GM21526 (cell line): ENCODE measurements around the gene PRR5.

Experiments
- ATAC-seq: cut with Tn5 transposase; IDR thresholded peaks from one replicate; pipeline ENCODE4 v1.9.1; 2021; ENCODE audit warnings: moderate library complexity; ENCODE audit not compliant: unreplicated experiment, low FRiP score

The PRR5 gene

DNA sequence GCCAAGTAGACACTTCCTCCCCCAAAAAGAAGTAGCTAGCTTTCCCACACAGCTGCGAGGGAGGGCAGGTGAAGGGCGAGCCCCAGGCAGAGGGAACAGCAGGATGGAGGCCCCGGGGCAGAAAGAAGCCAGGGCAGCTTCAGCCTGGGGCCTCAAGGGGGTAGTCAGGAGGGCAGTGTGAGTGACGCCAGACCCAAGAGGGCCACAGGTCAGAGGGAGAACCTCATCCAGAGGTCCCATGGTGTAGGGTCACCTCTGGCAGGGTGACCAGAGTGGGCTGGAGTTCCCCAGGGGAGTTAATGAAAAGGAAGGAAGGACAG, 9.2 kb downstream of the PRR5 start:
- ATAC-seq = no peak

- no peak for ATAC-seq
Observed at GRCh38 chr22:44711690-44712555, 9.9 kb downstream of the PRR5 start.

DNA sequence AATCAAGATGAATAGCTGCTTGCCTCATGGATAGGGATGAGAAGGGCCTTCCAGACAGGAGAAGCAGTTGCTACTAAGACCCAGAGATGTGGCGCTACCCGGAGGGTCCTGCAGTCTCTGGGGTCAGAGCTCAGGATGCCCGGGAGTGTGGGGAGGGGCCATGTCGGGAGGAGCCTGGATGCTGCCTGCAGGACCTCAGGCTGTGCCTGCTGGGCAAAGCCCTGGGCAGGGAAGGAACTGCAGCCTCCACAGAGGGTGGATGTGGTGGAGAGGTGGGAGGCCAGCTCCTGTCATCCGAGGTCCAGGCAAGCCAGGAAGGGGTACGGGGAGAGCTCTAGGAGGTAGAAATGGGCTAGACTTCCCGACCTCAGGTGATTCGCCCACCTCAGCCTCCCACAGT, 11.0 kb downstream of the PRR5 start:
- ATAC-seq = no peak

DNA sequence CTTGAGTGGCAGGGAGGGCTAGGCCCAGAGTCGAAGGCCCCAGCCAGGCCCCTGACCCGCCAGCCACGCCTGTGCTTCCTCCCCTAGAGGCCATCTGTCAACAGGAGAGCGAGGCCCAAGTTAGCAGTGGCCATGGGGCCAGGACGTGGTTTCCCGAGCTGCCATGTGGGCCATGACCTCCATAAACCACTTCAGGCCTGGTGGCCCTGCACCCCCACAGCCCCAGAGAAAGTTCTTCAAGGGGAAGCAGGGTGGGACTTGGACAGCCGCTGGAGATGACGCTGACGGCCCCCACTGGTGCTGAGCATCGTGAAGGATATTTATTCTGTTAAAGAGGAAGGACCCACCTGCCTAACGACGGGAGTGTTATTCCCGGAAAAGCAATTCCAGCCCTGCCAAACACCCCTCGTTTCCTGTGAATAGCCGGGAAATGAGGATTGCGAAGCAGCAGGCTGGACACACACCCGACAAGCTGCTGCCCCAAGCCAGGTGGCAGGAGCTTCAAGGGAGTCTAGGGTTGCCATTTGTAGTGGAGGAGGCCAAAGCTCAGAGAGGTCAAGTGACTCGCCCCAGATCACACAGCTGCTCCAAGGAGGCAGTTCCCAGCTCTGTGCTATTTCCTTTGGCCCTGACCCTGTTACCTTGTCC, 12.8 kb downstream of the PRR5 start:
- ATAC-seq = no peak

DNA sequence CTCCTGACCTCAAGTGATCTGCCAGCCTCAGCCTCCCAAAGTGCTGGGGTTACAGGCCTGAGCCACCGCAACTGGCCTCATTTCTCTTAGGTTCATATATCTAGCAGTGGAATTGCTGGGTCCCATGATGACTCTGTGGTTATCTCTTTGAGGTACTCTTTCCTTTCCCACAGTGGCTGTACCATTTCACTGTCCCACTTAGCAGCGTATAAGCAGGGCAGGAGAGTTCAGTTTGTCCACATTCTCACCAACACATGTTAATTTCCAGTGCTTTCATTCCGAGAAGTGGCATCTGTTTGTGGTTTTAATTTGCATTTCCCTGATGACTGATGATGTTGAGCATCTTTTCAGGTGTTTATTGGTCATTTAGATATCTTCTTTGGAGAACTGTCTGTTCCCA, 16.4 kb downstream of the PRR5 start:
- no peak for ATAC-seq

- ATAC-seq = no peak
Observed at GRCh38 chr22:44719586-44720368, 17.8 kb downstream of the PRR5 start.

DNA sequence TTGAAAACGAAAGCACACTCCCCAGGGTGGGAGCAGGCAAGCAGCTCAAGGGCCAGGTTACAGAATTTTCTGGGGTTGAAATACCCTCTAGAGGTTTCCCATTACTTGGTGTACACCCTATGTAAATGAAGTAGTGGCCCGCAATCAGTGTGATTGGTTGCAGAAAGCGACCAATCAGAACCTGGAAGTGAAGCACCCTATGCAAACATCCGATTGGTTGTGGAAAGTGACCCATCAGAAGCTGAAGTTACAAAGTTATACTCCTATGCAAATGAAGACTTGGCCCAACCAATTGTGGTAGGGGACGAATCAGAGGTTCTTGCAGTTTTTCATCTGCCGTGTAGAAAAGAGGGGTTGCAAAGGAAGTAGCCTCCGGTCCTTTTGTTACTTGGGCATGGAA, 19.2 kb downstream of the PRR5 start:
- ATAC-seq = no peak

DNA sequence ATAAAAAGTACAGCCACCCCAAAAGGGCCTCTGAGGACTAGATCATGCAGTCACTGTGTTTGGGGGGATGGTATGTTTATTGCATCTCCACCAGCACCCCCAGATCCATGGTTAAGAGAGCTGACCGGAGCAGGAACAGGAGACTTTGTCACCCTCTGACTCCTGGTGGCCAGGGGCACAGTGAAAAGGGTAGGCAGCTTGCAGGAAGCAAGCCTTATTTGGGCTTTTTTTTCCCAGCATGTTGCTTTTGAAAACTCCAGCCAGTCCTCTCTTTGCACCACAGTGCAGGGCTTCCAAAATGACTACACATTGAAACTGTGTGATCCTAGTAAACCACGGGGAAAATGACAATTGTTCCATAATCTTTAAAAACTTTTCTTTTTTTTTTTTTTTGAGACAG, 20.6 kb downstream of the PRR5 start:
- no peak for ATAC-seq

GRCh38 chr22:44723801-44724200, 21.8 kb downstream of the PRR5 start:
- no peak for ATAC-seq

DNA sequence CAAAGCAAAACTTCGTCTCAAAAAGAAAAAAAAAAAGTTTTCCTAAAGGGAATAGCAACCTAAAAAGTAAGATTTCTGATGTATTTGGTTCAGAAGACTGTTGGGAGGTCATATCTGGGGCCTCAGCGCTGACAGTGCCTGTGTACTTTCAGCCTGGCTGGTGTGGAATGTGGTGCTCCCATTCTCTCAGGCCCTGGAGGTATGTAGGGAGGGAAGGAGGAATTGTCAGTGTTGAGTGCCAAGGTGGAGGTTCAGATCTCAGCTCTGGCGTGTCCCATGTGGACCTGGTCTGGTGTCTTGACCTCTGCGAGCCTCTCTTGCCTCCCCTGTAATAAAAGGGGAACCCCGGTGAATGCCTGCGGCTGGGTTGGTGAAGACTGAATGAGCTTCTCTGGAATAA, 22.4 kb downstream of the PRR5 start:
- no peak for ATAC-seq

- no peak for ATAC-seq
Observed at GRCh38 chr22:44724859-44725258, 22.9 kb downstream of the PRR5 start.

- no peak for ATAC-seq
Observed at GRCh38 chr22:44726439-44726838, 24.4 kb downstream of the PRR5 start.

DNA sequence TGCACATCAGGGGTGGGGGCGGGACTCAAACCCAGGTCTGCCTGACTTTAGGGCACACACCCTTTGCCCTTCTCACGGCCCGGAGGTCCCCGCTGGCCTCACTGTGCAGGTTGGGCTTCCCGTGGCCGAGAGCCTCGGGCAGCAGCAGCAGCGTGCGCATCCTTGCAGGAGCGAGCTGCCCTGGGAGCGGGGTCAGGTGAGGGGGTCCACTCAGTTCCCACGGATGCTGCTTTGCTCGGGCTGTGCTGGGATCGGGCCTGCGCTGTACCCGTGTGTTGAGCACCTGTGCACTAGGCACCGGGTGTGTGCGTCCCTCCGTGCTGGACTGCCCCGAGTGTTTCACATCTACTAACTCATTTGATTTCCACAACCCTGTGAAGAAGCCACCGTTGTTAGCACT, 25.1 kb downstream of the PRR5 start:
- ATAC-seq = no peak

GRCh38 chr22:44727709-44728108, 25.7 kb downstream of the PRR5 start:
- ATAC-seq = no peak

DNA sequence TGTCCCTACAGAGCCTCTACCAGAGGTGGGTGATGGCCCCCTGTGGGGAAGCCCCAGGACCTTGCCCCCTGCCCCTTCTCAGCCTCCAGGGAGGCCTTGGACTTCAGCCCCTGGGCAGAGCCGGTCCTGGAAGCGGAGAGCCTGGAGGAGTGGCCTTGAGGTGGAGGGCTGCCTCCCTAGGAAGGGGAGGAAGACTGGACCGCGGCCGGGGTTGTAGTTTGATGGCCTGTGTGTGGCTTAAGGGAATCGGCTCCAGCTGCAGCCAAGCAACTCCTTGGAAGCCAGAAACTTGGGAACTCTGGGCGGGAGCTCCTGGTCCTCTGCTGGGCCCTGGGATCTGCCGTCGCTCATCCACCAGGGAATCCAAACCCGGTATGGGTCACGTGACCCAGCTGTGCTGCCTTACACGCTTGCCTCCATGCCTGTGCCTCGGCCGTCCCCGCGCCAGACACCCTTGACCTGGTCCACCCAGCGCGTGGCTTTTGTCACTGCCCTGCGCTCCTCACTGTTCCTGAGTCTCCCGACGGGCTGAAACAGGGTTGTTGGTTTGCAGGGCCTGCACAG, 26.8 kb downstream of the PRR5 start:
- ATAC-seq = no peak

GRCh38 chr22:44729391-44730021, 27.5 kb downstream of the PRR5 start:
- no peak for ATAC-seq

- ATAC-seq = no peak
Observed at GRCh38 chr22:44730022-44730393, 28.0 kb downstream of the PRR5 start.

- no peak for ATAC-seq
Observed at GRCh38 chr22:44730490-44731356, 28.7 kb downstream of the PRR5 start.

GRCh38 chr22:44731357-44731970, 29.5 kb downstream of the PRR5 start:
- no peak for ATAC-seq
